ENCODE results near the gene IRX4. TPM values are rescaled to one million over a fixed set of nuclear protein-coding genes. Genes with fewer than 3 reads are reported as not detected.

The IRX4 gene
- total RNA-seq, 1 donor from 2014 or later = not detected

DNA sequence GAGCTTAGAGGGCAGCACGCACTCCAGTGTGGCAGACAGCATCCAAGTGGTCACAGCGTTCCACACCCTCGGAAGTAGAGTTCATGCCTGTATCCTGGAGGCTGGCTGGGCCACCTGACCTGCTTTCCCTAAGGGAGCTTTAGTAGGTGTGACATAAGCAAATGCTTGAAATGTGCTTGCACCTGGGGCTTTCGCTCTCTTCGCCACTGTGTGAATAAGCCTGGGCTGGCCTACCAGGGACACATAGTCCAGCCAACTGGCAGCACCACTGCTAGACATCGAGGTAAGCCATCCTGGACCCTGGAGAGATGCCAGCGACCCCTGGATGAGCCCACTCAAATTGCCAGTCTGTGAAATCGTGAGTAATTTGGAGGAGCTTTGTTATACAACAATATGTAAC lies 24.9 kb upstream of the IRX4 start:
- no peaks in the 10 kb centered on the region for H3K4me1 ChIP-seq
- ATAC-seq (no peak), DNase-seq (no peak)
- no peak overlapping the region for H3K27ac ChIP-seq
- no peak overlapping the region for H3K4me3 ChIP-seq
- intact Hi-C loops (cut with DNase I) = no loop called here
- no peak for TF ChIP-seq CTCF (IDR thresholded peaks at IDR 0.05)
- no peaks in the 10 kb centered on the region for H3K27me3 ChIP-seq (ENCODE audit: low read depth)
- H3K36me3 ChIP-seq = no peaks in the 10 kb centered on the region
- peaks cover 6% of the 10 kb centered on the region for H3K9me3 ChIP-seq

DNA sequence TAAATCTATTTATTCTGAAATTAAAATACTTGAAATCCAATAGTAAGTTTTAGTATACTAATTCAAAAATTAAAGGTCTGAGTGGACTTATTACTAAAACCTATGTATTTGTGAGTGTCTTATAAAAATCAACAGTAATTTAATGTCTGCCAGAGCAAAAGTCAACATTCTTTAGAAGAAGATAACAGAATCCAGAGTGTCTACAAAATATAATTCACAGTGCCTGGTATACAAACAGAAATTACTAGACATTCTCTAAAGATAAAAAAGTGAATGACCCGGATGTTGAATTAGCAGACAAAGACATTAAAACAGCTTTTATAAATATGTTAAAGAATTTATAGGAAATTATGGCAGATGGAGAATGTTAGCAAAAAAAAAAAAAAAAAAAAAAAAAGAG lies 22.4 kb upstream of the IRX4 start:
- intact Hi-C loops (cut with DNase I) = no loop called here
- no peak for TF ChIP-seq CTCF (IDR thresholded peaks at IDR 0.05)
- no peak for ATAC-seq

GRCh38 chr5:1901983-1902382 lies 19.3 kb upstream of the IRX4 start:
- peaks cover 6% of the 10 kb centered on the region for H3K9me3 ChIP-seq
- H3K4me1 ChIP-seq = no peaks in the 10 kb centered on the region
- TF ChIP-seq CTCF (IDR thresholded peaks at IDR 0.05) = no peak
- DNase-seq = no peak
- H3K27ac ChIP-seq = no peak overlapping the region
- no peaks in the 10 kb centered on the region for H3K36me3 ChIP-seq
- intact Hi-C loops (cut with DNase I) = no loop called here
- ATAC-seq = no peak
- H3K4me3 ChIP-seq = no peak overlapping the region
- peaks cover 12% of the 10 kb centered on the region for H3K27me3 ChIP-seq (ENCODE audit: low read depth)

More for the DNA sequence above, 22.4 kb upstream of the IRX4 start:
- H3K4me3 ChIP-seq = no peak overlapping the region
- H3K27me3 ChIP-seq (ENCODE audit: low read depth) = no peaks in the 10 kb centered on the region
- H3K27ac ChIP-seq = no peak overlapping the region
- H3K9me3 ChIP-seq = peaks cover 6% of the 10 kb centered on the region
- DNase-seq = no peak
- no peaks in the 10 kb centered on the region for H3K36me3 ChIP-seq
- no peaks in the 10 kb centered on the region for H3K4me1 ChIP-seq

DNA sequence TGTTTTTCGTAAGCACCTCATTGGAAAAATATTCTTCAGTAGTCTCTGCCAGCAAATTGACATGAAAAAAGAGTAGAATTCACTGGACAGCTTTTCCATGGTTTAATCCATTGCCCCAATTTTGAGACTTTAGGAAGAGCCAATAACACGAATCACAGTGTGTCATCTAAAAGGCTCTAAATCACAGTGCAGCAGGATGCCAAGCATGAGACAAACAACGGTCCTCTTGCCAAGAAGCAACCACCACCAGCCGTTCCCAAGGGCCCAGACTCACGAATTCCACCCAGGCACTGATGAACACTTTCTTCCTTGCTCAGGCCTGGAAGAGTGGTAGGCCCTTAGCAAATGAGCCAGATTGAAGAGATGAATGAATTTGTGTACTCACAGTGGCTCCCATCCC lies 18.3 kb upstream of the IRX4 start:
- Histone ChIP-seq H3K9me3 (peaks cover 6% of the 10 kb centered on the region), H3K36me3 (no peaks in the 10 kb centered on the region), H3K27ac (no peak overlapping the region), H3K27me3 (ENCODE audit: low read depth) (peaks cover 16% of the 10 kb centered on the region), H3K4me3 (no peak overlapping the region), H3K4me1 (no peaks in the 10 kb centered on the region)
- no peak for TF ChIP-seq CTCF (IDR thresholded peaks at IDR 0.05)
- DNase-seq (no peak), ATAC-seq (no peak)
- intact Hi-C loops (cut with DNase I) = no loop called here

GRCh38 chr5:1899201-1899600 lies 16.5 kb upstream of the IRX4 start:
- Histone ChIP-seq H3K36me3 (no peaks in the 10 kb centered on the region), H3K27me3 (ENCODE audit: low read depth) (peaks cover 25% of the 10 kb centered on the region), H3K4me1 (no peaks in the 10 kb centered on the region), H3K9me3 (no peaks in the 10 kb centered on the region), H3K27ac (no peak overlapping the region), H3K4me3 (no peak overlapping the region)
- DNase-seq (peak; percentile 16), ATAC-seq (no peak)
- TF ChIP-seq CTCF (IDR thresholded peaks at IDR 0.05) = no peak
- intact Hi-C loops (cut with DNase I) = no loop called here
